ENCODE data around the gene C6orf89.
"Not testable (repeated sequence)": the region's sequence is repeated elsewhere in the genome, so short reads cannot be mapped to it uniquely, and the experiment has no call there.

Gene C6orf89

DNA sequence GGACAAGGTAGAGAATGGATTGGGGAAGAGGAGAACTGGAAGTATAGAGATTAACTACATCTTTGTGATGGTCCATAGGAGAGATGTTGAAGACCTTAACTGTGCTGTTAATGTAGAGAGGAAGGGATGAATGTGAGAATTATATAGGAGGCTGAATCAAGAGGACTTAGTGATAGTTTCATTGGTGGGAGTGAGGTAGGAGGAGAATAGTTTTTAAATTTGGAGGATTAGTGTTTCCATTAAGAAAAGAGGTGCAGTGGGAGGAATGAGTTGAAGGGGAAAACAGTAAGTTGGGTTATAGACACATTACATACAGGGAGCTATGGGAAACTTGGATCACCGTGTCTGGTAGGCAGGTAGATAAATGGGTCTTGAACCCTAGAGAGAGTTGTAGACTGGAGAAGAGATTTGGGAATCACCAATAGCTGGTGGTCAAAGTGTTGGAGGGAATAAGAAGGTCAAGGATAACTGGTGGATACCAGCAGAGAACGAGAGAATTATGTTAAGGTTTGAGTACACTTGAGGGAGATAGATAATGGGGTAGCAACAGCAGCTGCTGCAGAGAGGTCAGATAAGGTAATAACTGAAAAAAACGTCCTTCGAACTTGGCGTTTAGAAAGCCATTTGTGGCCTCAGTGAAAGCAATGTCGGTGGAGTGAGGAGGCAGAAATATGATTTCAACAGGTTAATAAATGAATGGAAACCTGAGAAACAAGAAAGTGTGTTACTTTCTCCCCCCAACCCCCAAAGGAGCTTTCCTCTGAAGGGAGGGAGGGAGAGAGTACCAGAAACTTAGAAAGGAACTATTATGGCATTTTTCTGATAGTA lies 3.1 kb downstream of the C6orf89 start:
- no peak for DNase-seq

DNA sequence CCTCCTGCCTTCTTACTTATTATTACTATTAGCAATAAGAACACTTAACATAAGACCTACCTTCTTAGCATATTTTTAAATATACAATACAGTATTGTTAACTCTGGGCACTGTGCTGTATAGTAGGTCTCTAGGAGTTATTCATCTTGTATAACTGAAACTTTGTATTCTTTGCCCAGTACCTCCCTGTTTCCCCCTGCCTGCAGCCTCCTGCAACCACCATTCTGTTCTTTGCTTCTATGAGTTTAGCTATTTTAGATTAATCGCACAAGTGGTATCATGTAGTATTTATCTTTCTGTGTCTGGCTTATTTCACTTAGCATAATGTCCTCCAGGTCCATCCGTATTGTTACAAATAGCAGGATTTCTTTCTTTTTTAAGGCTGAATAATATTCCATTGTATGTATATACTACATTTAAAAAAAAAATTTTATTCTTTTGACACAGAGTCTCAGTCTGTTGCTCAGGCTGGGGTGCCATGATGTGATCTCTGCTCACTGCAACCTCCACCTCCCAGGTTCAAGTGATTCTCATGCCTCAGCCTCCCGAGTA lies 4.4 kb downstream of the C6orf89 start:
- no peak for DNase-seq

DNA sequence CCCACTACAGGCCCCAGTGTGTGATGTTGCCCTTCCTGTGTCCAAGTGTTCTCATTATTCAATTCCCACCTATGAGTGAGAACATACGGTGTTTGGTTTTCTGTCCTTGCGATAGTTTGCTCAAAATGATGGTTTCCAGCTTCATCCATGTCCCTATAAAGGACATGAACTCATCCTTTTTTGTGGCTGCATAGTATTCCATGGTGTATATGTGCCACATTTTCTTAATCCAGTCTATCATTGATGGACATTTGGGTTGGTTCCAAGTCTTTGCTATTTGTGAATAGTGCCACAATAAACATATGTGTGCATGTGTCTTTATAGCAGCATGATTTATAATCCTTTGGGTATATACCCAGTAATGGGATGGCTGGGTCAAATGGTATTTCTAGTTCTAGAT lies 5.4 kb downstream of the C6orf89 start:
- not testable (repeated sequence) for DNase-seq

DNA sequence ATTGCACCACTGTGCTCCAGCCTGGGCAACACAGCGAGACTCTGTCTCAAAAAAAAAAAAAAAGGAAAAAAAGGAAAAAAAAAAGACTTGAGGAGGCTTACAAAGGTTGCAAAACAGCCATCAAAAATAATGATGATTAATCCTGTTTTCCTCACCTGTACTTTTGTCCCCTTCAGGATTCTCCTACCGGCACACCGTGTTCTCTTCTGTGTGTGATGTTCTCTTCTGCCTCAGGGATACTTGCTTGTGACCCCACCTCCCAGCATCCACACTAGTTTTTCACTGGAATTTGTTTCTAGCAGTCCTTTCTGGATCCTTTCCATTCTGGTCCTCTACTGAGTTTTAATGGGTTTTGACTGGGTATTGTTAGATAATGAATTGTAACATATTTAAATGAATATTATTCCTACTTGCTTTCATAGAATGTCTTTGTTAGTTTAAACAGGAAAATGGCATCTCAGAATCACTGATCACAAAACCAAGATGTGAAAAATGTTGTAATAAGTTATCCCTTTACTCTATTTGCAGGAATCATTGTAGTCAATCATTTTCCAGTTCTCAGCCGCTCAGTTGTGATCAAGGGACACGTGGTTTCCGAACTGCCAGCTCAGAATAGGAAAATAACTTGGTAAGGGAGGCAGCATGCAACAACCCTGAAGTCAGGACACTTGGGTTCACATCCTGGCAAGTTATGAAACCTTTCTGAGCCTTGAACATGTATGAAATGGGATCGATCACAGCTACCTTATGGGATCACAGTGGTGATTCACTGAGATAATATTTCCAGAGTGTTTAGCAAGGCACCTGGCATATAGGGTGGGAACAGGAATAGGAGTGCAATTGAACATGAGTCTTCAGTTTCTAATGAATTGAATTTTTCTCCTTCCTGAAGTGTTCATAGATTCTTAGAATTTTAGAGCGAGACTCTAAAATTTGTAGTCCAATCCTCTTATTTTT lies 8.5 kb downstream of the C6orf89 start:
- DNase-seq, result no peak

DNA sequence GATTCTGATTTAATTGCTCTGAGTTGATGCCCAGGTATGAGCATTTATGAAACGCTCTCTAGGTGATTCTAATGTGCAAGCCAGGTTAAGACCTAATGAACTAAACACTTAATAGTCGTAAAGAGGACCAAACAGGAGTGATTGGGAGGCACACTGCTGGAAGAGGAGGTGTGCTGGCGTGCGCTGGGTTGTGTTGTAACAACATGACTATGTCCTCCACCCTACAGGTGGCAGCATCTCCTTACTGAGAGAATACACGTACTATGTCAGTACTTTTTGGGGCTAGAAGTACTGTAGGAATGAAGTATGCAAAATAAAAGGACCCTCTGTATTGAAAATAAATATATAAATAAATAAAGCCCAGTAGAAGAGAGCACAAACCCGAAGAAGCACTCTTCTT lies 11.9 kb downstream of the C6orf89 start:
- no peak for DNase-seq

DNA sequence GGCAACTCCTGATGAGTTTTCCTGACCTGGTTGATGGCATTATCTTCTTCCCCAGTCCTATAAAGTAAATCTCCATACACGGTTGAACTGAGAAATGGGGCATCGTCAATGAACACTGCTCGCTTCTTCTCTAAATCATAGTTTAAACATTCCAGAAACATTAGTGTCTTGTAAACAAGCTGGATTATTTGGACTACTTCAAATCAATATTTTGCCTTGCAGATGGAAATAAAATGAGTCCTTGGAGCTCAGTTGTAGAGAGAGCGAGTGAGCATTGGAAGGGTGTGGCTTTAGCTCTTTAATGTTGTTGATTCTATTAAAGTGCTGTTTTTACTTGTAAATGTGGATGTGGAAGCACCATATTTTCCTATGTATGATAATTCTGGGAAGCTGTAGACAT lies 18.4 kb downstream of the C6orf89 start:
- no peak for DNase-seq

DNA sequence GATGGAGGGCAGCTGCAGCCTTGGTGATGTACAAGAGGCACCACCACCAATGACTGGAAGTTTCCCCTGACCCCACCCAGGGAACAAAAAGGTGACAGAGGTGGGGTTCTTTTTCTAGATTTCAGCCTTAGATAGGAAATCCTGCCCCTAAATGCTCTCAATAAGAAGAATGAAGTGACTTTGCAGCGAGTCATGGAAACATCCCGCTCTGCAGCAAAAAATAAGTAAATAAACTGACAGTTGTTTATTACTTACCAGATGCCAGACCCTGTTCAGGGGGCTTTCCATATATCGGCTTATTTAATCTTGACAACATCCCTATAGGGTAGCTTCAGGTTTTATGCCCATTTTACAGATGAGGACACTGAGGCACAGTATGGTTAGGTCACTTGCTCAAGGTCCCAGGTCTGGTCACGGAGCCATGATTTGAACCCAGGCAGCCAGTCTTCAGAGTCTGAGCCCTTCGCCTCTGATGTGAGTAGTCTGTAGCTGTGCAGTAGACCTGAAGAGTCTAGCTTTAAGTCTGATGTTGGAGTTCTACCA lies 19.2 kb downstream of the C6orf89 start:
- DNase-seq, result no peak

DNA sequence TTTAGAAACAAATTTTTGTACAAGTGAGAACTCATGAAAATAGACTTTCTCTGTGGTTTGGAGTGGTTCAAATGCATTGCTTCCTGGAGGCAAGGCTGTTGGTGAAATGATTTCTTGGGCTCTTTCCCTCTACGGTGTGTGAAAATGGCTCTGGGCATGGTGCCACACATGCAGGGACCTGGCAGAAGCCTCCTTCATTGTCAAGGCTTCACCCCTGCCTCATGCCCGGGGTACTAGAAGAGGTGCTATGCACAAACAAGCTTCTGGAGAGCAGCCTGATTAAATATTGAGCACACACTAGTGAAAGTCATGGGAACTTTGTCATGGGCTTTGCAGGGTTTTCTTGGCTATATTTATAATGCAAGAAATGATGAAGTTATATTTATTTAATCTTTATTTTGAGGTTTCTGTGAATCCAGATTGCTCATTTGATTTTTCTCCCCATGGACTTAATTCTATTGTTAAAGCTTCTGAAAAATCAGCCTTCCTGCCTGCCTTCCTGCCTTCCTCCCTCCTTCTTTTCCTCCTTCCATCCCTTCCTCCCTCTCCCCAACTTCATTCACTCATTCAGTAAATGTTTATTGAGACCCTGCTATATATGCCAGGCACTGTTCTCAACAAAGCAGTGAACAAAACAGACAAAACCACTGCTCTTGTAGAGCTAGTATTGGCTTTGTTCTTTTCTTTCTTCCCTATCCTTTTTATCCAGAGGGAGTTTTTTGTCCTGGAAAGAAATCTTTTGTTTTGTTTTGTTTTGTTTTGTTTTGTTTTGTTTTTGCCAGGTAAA lies 21.0 kb downstream of the C6orf89 start:
- no peak for DNase-seq

DNA sequence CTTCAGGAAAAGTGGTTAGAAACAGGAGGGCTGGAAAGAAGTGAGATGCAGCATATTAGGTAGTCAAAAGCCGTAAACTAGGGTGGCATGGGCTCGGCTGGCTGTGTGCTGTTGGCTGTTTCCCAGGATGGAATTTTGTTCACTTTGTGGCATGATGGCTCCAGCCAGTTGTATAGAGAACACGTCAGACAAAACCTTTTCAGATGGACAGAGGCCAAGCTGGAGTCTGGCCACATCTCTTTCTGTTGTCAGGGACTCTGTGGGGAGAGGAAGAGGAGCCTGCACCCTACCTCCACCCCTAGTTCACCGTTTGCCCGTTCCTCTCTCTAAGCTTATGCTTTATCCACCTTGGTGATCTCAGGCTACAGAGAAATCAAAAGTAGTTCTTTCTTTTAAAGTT lies 22.0 kb downstream of the C6orf89 start:
- DNase-seq, result no peak

DNA sequence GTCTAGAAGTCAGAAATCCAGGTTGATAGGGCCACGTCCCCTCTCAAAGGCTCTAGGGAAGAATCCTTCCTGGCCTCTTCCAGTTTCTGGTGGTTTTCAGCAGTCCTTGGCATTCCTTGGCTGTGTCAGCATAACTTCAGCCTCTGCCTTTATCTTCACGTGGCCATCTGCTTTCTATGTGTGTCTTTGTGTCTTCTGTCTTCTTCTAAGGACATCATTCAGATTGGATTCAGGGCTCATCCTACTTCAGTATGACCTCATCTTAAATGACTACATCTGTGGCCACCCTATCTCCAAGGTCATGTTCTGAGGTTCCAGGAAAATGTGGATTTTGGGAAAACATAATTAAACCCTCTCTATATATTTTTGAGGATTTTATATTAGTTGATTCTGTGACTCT lies 23.0 kb downstream of the C6orf89 start:
- DNase-seq, result no peak

DNA sequence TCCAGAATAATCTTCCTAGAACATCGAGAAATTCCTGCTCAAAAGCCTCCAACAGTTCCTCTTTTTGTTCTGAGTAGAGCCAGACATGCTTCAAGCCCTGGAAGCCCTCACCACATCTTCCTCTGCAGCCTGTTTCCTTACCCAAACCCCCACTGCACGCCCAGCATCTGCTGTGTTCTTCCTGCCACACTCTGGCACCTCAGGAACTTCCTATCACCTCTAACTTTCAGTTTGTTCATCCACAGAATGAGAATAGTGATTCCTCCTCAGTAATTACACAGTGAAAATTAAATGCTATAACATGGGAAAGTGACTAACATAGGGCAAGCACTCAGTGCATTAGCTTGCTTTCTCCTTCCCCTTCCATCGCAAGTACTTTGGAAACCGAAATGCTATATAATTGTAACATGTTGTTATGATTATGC lies 26.3 kb downstream of the C6orf89 start:
- DNase-seq, result peak; percentile 93 to 94

DNA sequence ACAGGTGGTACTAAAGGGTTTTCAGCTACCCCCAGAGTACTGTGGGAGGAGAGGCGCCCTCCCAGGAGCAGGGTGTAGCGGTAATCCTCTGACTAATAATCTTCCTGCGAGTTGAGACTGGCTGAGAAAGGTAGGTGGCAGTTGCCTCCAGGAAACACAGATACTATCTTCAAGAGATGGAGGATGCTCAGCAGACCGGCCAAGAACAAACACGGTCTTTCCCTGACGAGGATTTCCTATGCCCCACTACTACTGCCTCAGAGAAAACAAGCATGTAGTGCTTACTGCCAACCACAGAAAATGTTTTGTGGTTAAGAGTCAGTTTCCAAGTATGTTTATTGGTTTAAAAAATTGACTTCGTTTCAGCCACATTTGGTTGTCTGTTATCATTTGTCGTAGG lies 26.8 kb downstream of the C6orf89 start:
- DNase-seq, result no peak

DNA sequence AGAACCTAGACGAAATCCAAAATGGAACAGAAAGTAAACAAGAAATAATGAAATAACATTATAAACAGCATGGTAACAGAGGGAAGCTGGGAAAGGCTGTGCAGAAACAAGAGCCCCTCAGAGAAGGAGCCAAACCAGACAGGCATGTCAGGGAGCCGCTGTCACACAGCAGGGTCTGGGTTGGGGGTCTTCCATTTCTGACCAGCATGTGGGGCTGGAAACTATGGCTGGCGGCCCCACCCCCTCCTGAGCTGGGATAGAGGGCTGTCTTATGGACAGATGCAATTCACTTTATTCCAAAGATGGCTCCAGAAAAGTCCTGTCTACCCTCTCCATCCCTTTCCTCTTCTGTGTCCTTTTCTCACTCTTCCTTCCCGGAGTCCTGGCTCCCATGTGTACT lies 27.3 kb downstream of the C6orf89 start:
- no peak for DNase-seq

DNA sequence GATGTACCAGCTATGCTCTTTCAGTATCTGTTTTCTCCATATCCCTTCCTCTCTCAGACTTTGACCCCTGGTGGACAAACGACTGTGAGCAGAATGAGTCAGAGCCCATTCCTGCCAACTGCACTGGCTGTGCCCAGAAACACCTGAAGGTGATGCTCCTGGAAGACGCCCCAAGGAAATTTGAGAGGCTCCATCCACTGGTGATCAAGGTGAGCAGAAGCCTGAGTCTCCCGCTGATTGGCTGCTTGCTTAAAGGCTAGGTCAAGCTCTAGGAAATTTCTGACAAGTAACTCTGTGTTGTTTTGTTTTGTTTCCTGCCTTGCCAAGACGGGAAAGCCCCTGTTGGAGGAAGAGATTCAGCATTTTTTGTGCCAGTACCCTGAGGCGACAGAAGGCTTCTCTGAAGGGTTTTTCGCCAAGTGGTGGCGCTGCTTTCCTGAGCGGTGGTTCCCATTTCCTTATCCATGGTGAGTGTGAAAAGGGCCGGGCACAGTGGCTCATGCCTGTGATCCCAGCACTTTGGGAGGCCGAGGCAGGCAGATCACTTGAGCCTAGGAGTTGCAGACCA lies 28.6 kb downstream of the C6orf89 start:
- DNase-seq, result no peak

DNA sequence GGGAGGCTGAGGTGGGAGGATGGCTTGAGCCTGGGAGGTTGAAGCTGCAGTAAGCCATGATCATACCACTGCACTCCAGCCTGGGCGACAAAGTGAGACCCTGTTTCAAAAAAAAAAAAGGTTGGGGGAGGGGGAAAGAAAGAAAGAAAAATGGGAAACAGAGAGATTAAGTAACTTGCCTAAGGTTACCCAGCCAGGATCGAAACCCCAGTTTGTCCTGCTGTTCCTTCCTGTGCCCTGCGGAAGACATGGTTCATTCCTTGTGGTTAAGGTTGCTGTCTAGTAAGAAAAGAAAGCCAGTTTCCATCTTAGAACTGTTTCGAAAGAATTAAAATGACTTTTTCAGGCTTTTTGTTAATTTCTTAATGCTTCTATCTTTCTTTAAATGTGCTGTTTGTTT lies 29.8 kb downstream of the C6orf89 start:
- no peak for DNase-seq

DNA sequence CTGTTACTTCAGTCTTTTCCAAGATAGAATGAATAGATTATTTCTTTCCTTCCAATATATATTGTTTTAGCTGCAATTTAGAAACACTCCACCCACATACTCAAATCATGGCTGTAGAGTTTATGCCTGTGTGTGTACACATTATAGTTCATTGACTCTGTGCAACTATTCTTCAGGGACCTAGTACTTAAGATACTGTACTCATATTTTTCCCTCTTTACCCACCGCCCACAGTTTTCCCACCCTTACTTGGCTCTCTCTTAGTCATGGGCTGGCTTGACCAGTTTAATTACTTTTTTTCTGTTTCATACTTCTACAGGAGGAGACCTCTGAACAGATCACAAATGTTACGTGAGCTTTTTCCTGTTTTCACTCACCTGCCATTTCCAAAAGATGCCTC lies 30.4 kb downstream of the C6orf89 start:
- DNase-seq, result no peak

DNA sequence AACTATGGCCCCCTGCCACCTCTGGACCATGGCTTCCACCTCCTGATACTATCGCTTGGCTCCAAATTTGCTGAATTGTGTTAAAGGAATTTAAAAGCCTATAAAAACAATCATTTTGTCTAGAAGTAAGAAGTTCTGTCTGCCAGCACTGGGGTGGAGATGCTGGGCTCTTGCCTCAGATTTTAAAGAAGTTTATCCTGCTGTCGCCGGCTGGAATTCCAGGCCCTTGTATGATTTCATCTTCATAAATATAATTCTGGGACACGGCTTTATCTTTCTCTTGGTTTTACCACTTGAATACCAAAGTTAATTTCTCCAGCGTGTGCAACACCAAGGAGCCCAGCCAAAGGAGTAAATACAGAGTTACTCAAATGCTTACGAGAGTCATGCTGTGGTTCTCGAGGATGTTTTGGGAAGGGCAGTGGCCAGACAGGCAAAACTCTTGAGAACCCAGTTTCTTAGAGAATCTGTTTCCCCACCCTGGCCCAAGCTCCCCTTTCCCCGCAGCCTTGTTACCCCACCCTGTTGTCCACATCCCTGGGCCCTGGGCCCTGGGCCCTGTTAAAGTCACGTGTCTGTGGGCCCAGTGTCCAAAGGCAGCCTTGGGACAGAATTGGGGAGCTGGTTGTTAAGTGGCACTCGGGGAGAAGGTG lies 31.9 kb downstream of the C6orf89 start:
- no peak for DNase-seq

DNA sequence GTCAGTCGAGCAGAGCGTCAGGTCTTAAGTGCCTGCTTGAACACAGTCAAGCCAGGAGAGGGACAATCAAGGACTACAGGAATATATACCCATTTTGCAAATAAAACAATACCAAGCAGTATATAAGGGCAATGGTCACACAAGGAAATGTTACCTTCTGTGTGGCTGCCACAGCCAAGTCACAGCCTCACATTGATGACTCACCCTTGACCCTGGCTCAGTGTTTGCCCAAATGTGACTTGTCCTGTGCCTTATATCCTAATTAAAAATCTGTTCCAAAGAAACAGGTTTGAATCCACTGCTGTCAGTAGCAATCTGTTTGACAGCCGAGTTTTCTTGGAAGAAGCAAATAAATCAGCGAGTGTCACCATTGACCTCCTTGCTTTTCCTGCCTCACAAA lies 34.3 kb downstream of the C6orf89 start:
- no peak for DNase-seq

DNA sequence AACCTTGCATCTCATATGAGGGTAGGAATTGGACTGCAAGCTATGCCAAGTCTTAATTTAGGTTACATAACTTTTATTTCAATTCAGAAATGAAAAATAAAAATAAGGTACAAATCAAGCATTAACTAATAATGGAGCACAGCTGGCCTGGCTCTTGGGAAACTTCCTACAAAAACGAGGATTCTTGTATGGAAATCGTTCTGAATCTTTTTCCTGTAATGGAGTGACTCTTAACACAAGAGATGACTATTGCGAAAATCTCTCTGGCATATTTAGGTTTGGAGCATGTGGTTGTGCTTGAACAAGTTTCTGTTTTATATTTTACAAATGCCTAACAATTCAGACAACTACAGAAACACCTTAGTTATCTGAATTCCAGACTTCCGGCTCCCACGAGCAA lies 34.8 kb downstream of the C6orf89 start:
- no peak for DNase-seq

DNA sequence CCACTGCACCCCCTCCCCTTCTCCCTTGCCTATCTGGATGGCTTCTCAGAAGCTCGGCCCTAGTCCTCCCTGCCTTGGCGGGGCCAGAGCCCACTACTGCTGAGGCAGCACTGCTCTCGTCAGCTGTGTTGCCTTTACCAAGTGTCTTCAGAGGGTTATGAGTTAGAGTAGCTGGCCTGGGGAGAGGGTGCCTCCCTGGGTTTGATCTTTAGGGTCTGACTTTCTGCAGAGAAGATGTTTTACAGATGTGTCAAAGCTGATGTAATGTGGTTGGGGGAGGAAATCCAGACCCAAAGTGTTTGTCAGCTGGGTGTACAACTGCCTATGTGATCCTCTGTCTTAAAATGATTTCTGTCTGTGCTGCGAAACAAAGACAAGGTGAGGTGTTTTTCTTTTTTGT lies 38.4 kb downstream of the C6orf89 start:
- no peak for DNase-seq

DNA sequence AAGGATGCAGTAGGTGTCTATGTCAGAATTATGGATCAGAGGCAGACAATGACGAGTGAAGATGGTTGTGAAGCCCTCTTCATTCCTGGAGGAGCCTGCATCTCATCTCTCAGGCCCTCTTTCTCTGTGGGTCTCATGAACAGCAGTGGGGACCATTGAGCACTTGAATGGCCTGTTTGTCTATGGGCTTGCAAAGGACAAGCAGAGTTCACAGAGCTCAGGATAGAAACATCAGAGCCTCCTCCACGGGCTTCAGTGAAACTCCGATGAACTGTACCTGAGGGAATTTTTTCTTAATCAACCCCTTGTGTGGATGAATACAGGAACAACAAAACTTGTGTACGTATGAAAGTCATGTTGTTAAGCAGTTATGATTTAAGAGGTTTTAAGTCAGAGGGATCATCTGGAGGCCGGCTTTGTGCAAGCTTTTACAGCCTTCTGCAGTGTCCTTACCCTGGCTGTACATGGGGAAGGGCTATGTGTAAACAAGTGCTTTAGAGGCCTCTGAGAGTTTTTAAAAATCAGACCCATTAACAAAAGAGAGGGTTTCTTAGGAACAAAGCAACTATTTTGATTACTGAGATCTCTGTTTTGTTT lies 39.1 kb downstream of the C6orf89 start:
- no peak for DNase-seq

Measured in AML-193 (cell line).